Measurements from ENCODE around the gene SPSB3.

GRCh38 chr16:1765826-1766225, 16.5 kb downstream of the SPSB3 start:
- TF ChIP-seq POLR2A (IDR thresholded peaks at IDR 0.05): no peak
- no peak for TF ChIP-seq CTCF (IDR thresholded peaks at IDR 0.05 in 4 of 5, conservative IDR thresholded peaks at IDR 0.05 in 1 of 5)

Measured in gastrocnemius medialis (tissue), 4 donors.